Cortex of kidney (tissue), 1 donor: ENCODE data around the gene GLTP.
A peak's percentile ranks its signal among the peaks of the same experiment; 100 is the strongest.
"Not testable (repeated sequence)": the region's sequence is repeated elsewhere in the genome, so short reads cannot be mapped to it uniquely, and the experiment has no call there.

Experiments used
- DNase-seq: peaks from one replicate; lab custom pipeline; 2025; lab: John Stamatoyannopoulos, UW

The GLTP gene

DNA sequence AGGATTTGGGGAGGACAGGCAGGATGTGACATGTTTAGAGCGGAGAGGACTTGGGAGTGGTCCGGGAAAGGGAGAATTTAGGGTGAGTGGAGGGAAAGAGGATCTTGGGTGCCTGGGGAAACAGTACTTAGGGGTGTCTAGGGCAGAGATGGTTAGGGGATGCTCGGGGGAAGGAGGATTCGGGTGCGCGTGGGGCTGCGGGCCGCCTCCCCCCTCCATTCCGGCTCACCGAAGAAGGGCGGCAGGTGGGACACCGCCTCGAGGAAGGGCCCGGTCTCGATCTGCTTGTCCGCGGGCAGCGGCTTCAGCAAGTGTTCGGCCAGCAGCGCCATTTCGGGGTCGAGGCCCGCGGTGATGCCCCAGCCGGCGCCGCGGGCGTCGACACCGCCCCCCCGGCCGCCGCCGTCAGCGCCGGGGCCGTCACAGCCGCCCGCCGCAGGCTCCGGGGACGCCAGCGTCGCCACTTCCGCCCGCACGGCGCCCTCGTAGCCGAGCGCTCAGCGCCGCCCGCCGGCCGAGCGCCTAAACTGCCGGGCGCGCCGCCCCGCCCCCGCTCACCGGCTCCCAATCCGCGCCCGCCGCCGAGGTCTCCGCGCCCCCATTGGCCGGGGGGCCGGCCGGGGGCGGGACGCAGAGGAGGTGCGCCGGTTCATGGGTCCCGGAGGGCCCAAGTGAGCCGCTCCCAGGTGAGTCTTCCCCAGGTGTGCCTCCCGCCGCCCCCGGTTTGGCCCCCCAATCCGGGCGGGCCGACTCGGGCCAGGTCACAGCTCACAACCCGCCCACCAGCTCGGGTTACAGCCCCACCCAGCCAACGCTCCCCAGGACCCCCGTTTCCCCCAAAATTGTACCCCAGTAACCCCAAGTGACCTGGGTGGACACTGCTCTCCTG, at the start of gene GLTP:
Gene GLTP (minus strand): TSS at position 499 of the 889 bp plus-strand sequence. CDS start 167 bp downstream, at position 332.
- DNase-seq, result peak; percentile 14

DNA sequence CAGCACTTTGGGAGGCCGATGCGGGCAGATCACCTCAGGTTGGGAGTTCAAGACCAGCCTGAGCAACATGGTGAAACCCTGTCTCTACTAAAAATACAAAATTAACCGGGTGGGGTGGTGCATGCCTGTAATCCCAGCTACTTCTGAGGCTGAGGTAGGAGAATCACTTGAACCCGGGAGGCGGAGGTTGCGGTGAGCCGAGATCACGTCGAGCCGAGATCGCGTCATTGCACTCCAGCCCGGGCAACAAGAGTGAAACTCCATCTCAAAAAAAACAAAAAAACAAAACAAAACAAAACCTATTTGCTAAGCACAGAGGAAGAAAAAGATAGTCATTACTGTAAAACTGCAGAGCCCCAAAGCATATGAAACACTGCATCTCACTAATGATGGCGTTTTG, 49.0 kb upstream of the GLTP start:
- not testable (repeated sequence) for DNase-seq

GRCh38 chr12:109928058-109928656, 47.8 kb upstream of the GLTP start:
- no peak for DNase-seq

DNA sequence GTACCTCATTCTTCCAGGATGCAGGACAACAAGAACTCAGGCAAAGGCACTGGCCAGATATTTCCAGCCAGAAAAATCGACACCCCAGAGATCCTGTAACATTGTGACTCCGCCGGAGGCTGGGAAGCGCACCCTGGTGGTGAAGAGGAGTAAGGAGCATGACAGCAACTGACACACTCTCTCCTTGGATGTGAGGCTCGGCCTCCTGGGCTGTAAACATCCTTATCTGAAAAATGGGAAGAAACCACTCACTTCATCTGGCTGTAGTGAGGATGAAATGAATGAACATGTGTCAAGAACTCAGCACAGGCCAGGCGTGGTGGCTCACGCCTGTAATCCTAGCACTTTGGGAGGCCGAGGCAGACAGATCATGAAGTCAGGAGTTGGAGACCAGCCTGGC, 47.3 kb upstream of the GLTP start:
- no peak for DNase-seq

- no peak for DNase-seq
These were observed 46.3 kb upstream of the GLTP start for GRCh38 chr12:109926488-109927210.

- no peak for DNase-seq
These were observed 45.7 kb upstream of the GLTP start for GRCh38 chr12:109926016-109926415.

GRCh38 chr12:109925185-109925840, 45.0 kb upstream of the GLTP start:
- DNase-seq, result no peak

- DNase-seq, result no peak
These were observed 43.3 kb upstream of the GLTP start for GRCh38 chr12:109923481-109924245.

- DNase-seq, result no peak
These were observed 42.7 kb upstream of the GLTP start for GRCh38 chr12:109923038-109923437.

DNA sequence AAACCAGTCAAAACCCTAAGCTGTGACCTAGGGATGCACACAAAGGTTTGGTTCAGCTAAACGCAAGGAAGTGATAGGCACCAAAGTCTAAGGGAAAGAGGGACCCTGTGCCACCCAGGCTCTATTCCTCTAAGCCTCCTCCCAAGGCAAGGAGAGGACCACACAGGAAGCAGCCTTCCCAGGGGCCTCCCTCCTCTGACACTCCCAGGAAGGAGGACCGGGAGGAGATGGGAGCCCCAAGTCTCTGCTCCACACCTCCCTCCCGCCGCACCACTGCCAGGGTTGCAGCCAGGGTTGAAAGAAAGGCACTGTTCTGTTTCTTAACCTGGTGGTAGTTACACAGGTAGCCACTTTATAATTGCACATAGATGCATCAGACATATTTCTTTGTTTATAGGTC, 41.6 kb upstream of the GLTP start:
- no peak for DNase-seq

DNA sequence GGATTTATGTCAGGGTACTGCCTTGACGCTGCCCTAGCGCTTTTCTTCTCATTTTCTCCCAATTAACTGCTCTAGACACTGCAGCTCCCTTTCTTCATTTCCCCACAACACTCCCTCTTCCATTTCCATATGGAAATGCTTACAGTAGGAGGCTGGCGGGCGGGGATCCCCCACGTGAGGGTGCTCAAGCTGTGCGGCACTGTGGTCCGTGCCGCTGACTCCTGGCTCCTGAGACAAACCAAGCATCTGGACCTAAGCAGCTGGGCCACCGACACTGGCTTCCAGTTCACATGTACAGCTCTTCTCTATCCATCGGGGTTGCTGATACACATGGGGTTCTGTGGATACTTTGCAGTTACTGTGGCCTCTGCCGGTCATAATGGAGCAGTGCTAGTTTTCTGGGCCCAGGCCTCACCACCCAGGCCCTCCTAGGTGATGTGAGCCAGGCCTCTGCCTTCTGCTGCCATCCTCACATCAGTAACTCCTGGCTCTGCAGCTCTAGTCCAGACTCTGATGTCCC, 40.0 kb upstream of the GLTP start:
- no peak for DNase-seq

DNA sequence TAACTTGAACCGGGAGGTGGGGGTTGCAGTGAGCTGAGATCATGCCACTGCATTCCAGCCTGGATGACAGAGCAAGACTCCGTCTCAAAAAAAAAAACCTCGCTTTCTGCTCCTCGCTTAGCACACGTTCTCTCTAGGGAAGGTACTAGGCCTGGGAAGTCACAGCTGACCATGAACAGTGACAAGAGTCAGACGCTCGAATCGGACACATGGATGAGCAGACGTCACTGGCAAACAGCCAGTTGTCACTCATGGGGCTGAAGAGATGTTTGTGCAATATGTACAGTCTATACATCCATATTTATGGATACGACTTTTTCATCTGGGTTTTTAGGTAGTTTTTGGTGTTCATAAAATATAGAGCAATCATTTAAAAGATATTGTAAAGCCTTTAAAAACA, 39.1 kb upstream of the GLTP start:
- DNase-seq, result no peak

DNA sequence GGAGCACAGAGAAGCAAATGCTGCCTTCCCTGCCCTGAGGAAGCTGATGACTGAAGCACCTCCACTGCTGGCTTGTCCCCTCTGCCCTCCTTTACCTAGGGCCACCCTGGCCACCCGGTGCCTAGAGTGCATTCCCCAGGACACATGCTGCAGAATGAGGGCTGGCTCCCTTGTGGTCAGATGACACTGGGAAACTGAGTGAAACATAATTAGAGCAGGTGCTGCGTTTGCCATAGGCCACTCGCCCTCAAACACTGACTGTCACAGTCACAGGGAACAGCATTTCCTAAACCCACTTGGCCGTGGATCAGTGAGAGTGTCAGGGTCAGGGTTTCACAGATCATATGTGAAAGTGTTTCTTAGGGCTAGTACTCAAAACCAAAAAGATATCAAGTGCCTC, 35.7 kb upstream of the GLTP start:
- no peak for DNase-seq

GRCh38 chr12:109915171-109916040, 35.1 kb upstream of the GLTP start:
- DNase-seq, result no peak

DNA sequence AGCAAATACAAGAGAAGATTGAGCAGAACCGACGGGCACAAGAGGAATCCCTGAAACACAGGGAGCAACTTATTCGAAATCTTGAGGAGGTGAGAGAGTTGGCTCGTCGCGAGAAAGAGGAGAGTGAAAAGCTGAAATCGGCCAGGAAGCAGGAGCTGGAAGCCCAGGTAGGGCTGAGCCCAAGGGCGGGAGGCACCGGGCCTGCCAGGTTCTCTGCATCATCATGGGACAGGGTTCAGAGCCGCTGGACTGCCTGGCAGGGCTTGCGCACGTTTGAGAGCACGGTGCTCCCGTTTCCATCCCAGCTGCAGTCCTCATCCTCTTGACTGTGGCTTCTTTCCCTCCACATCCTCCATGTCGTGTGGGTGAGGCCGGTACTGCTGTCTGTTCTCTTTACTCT, 34.1 kb upstream of the GLTP start:
- no peak for DNase-seq

GRCh38 chr12:109912855-109913321, 32.5 kb upstream of the GLTP start:
- no peak for DNase-seq

DNA sequence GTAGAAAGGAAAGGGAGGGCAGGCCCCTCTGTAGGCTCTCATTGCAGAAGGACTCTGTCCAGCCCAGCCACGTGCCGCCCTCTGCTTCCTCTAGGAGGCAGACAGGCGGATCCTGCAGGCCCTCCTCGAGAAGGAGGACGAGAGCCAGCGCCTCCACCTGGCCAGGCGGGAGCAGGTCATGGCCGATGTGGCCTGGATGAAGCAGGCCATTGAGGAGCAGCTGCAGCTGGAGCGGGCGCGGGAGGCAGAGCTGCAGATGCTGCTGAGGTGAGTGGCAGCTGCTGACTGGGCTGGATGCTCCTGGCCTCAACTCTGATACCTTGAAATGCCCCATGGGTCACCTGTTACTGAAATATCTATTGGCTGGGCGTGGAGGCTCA, 30.6 kb upstream of the GLTP start:
- DNase-seq, result no peak

DNA sequence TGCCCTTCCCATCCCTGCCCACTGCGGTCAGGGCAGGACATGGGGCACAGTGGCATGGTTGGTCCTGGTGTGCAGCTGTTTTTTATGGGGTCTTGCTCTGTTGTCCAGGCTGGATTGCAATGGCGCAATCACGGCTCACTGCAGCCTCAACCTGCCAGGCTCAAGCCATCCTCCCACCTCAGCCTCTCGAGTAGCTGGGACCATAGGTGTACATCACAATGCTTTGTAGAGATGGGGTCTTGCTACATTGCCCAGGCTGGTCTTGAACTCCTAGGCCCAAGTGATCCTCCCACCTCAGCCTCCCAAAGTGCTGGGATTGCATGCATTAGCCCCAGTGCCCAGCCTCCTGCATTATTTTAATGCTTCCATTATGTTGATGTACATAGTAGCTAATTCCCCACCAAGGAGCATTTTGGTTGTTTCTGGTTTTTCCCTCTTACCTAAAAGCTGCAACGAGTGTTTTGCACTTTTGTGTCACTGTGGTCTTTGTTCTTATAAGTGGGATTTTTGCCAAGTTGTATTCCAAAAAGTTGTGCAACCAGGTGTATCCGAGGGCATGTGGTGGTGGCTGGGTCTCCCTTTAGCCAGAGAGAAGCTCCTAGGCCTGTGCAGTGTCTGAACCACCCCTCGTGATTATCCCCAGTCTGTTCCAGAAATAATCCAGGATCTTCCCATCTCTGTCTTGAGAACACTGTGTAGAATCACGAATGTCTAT, 30.1 kb upstream of the GLTP start:
- DNase-seq, result no peak

- no peak for DNase-seq
These were observed 25.0 kb upstream of the GLTP start for GRCh38 chr12:109905301-109905700.
